Liver (tissue), 9 donors: ENCODE data around the gene CACNA1E. TPM values are rescaled to one million over a fixed set of nuclear protein-coding genes. Genes with fewer than 3 reads are reported as not detected.

Experiments used
- DNase-seq: peaks from one replicate; pipeline ENCODE4 v3.0.0-alpha.2; 2017; ENCODE audit warnings: low spot score
- H3K27ac ChIP-seq, 2 donors: one replicate each; pipeline ENCODE4 v1.7.0; 2013; ENCODE audit warnings: inconsistent platforms in 2 of 2, low read length in 2 of 2, control low read depth in 1 of 2, low read depth in 1 of 2, mild to moderate bottlenecking in 1 of 2
- H3K27me3 ChIP-seq, 4 donors: one replicate each; pipeline versions ENCODE4 v1.6.1 to v1.7.0; 2013; ENCODE audit warnings: low read length in 3 of 4, inconsistent platforms in 1 of 4, mild to moderate bottlenecking in 1 of 4, moderate library complexity in 1 of 4; ENCODE audit not compliant: control insufficient read depth in 4 of 4, insufficient read depth in 4 of 4
- H3K36me3 ChIP-seq, 4 donors: one replicate each; pipeline versions ENCODE4 v1.6.1 to v1.7.0; 2013; ENCODE audit warnings: low read length in 3 of 4, mild to moderate bottlenecking in 3 of 4, low read depth in 1 of 4, moderate library complexity in 1 of 4; ENCODE audit not compliant: control insufficient read depth in 4 of 4, insufficient read depth in 3 of 4
- H3K4me1 ChIP-seq, 4 donors: one replicate each; pipeline versions ENCODE4 v1.6.1 to v1.7.0; 2013; ENCODE audit warnings: low read length in 3 of 4, mild to moderate bottlenecking in 3 of 4, moderate library complexity in 1 of 4; ENCODE audit not compliant: control insufficient read depth in 4 of 4, insufficient read depth in 4 of 4
- H3K4me3 ChIP-seq, 3 donors: one replicate each; pipeline versions ENCODE4 v1.6.1 to v1.7.0; 2013; ENCODE audit warnings: low read length in 3 of 3, control low read depth in 1 of 3, low read depth in 1 of 3, mild to moderate bottlenecking in 1 of 3
- H3K9ac ChIP-seq, 2 donors: one replicate each; pipeline ENCODE4 v1.7.0; 2013; ENCODE audit warnings: low read length in 2 of 2, mild to moderate bottlenecking in 2 of 2, moderate library complexity in 2 of 2, control low read depth in 1 of 2, low read depth in 1 of 2
- H3K9me3 ChIP-seq, 4 donors: one replicate each; pipeline versions ENCODE4 v1.6.1 to v1.7.0; 2013; ENCODE audit warnings: low read length in 3 of 4; ENCODE audit not compliant: control insufficient read depth in 4 of 4
- ATF3 ChIP-seq: IDR thresholded peaks from 2 replicates; pipeline ENCODE4 v1.6.1; 2016; ENCODE audit warnings: antibody characterized with exemption
- CTCF ChIP-seq: fragments of 150-350 bp; IDR thresholded peaks from 2 replicates; pipeline ENCODE4 v1.5.1; 2017; ENCODE audit warnings: improper control_type of control experiment, low read depth, low read length; ENCODE audit not compliant: missing input control
- EGR1 ChIP-seq, 2 donors: IDR thresholded peaks; 2 replicates each; pipeline ENCODE4 v1.6.1; 2016 to 2018; ENCODE audit warnings: antibody characterized with exemption in 2 of 2, low read depth in 2 of 2
- FOXA1 ChIP-seq: IDR thresholded peaks from 2 replicates; pipeline ENCODE4 v1.6.1; 2016; ENCODE audit warnings: antibody characterized with exemption
- FOXA2 ChIP-seq: IDR thresholded peaks from 2 replicates; pipeline ENCODE4 v1.6.1; 2016; ENCODE audit warnings: antibody characterized with exemption
- GABPA ChIP-seq, 2 donors: IDR thresholded peaks in 1 of 2; conservative IDR thresholded peaks in 1 of 2; 2 replicates each; pipeline ENCODE4 v1.6.1; 2016; ENCODE audit warnings: antibody characterized with exemption in 2 of 2, mild to moderate bottlenecking in 1 of 2, moderate library complexity in 1 of 2
- HNF4A ChIP-seq, 2 donors: conservative IDR thresholded peaks; 2 replicates each; pipeline ENCODE4 v1.6.1; 2016; ENCODE audit warnings: antibody characterized with exemption in 2 of 2, mild to moderate bottlenecking in 2 of 2
- HNF4G ChIP-seq: IDR thresholded peaks from 2 replicates; pipeline ENCODE4 v1.6.1; 2016; ENCODE audit warnings: antibody characterized with exemption
- JUND ChIP-seq, 2 donors: IDR thresholded peaks; 2 replicates each; pipeline ENCODE4 v1.6.1; 2016; ENCODE audit warnings: antibody characterized with exemption in 2 of 2
- MAX ChIP-seq: IDR thresholded peaks from 2 replicates; pipeline ENCODE4 v1.6.1; 2016; ENCODE audit warnings: antibody characterized with exemption
- NR2F2 ChIP-seq: IDR thresholded peaks from 2 replicates; pipeline ENCODE4 v1.6.1; 2016; ENCODE audit warnings: antibody characterized with exemption
- RAD21 ChIP-seq, 2 donors: IDR thresholded peaks; 2 replicates each; pipeline ENCODE4 v1.6.1; 2016; ENCODE audit warnings: antibody characterized with exemption in 2 of 2, mild to moderate bottlenecking in 2 of 2
- REST ChIP-seq: IDR thresholded peaks from 2 replicates; pipeline ENCODE4 v1.6.1; 2016; ENCODE audit warnings: antibody characterized with exemption, mild to moderate bottlenecking
- RXRA ChIP-seq, 2 donors: IDR thresholded peaks; 2 replicates each; pipeline ENCODE4 v1.6.1; 2017 to 2018; ENCODE audit warnings: antibody characterized with exemption in 2 of 2, mild to moderate bottlenecking in 1 of 2
- SP1 ChIP-seq: IDR thresholded peaks from 2 replicates; pipeline ENCODE4 v1.6.1; 2018; ENCODE audit warnings: antibody characterized with exemption, mild to moderate bottlenecking
- TAF1 ChIP-seq: conservative IDR thresholded peaks from 2 replicates; pipeline ENCODE4 v1.6.1; 2016; ENCODE audit warnings: antibody characterized with exemption, mild to moderate bottlenecking
- YY1 ChIP-seq: IDR thresholded peaks from 2 replicates; pipeline ENCODE4 v1.6.1; 2016; ENCODE audit warnings: antibody characterized with exemption, mild to moderate bottlenecking
- ZBTB33 ChIP-seq: IDR thresholded peaks from 2 replicates; pipeline ENCODE4 v1.6.1; 2016; ENCODE audit warnings: antibody characterized with exemption
- WGBS: extraction: QIAGEN DNeasy Blood & Tissue Kit; methylation state at CpG from one replicate; pipeline ENCODE4 v1.1.7; 2013; 5-methylcytosine and 5-hydroxymethylcytosine counted together
- polyA plus RNA-seq, 2 donors: library from polyadenylated mRNA; stranded (reverse) in 1 of 2; unstranded in 1 of 2; fragments of 200-250 nt in 1 of 2; fragments of >200 nt in 1 of 2; fragmentation: Nextera tagmentation in 1 of 2; extraction: Ambion mirVana in 1 of 2; gene quantifications; one replicate each; pipeline versions ENCODE4 v1.2.1 to v1.2.3, GENCODE V29; 2013 to 2015
- total RNA-seq, 2 donors: library from RNA; depleted of rRNA; stranded (reverse); fragments of >200 nt; gene quantifications; one replicate each; pipeline ENCODE4 v1.2.3, GENCODE V29; 2014
- donor health status: healthy.
- donor health status: healthy.
- donor health status: healthy.
- donor health status: healthy.
- donor health status: healthy.

The CACNA1E gene
- total and polyA plus RNA-seq, 4 donors, result under 0.01 to 0.08 (median 0.01) TPM; not detected in 1

- no peaks in the 10 kb centered on the region for H3K4me1 ChIP-seq
- H3K9ac ChIP-seq, result no peak overlapping the region
- TF ChIP-seq GABPA (IDR thresholded peaks at IDR 0.05 in 1 of 2, conservative IDR thresholded peaks at IDR 0.05 in 1 of 2) (no peak), REST (no peak), MAX (no peak), FOXA1 (no peak), EGR1 (IDR thresholded peaks at IDR 0.05; ENCODE audit: low read depth in 2 of 2) (no peak), ATF3 (no peak), RAD21 (IDR thresholded peaks at IDR 0.05) (no peak), ZBTB33 (no peak), TAF1 (no peak), RXRA (IDR thresholded peaks at IDR 0.05) (no peak), FOXA2 (no peak), HNF4G (no peak)
- DNase-seq, result no peak
- H3K9me3 ChIP-seq, result no peaks in the 10 kb centered on the region
- 93% methylated on average over 8 of the region's 8 CpGs for WGBS
- H3K36me3 ChIP-seq, result no peaks in the 10 kb centered on the region
- no peak overlapping the region for H3K4me3 ChIP-seq
- H3K27me3 ChIP-seq, result no peaks in the 10 kb centered on the region
- H3K27ac ChIP-seq, result no peak overlapping the region
These were observed 163.4 kb downstream of the CACNA1E start for GRCh38 chr1:181646710-181647109.

- no peak for DNase-seq
- TF ChIP-seq JUND (IDR thresholded peaks at IDR 0.05) (no peak), CTCF (no peak), RXRA (IDR thresholded peaks at IDR 0.05) (no peak), REST (no peak), NR2F2 (no peak), GABPA (IDR thresholded peaks at IDR 0.05 in 1 of 2, conservative IDR thresholded peaks at IDR 0.05 in 1 of 2) (no peak), YY1 (no peak), HNF4A (conservative IDR thresholded peaks at IDR 0.05) (no peak), RAD21 (IDR thresholded peaks at IDR 0.05) (no peak), SP1 (no peak), MAX (no peak), ATF3 (no peak)
These were observed 164.2 kb downstream of the CACNA1E start for GRCh38 chr1:181647314-181648035.

More at GRCh38 chr1:181647314-181648035, 164.2 kb downstream of the CACNA1E start:
- Histone ChIP-seq H3K4me1 (no peaks in the 10 kb centered on the region), H3K27me3 (no peaks in the 10 kb centered on the region), H3K9me3 (no peaks in the 10 kb centered on the region), H3K36me3 (no peaks in the 10 kb centered on the region), H3K9ac (no peak overlapping the region), H3K4me3 (no peak overlapping the region), H3K27ac (no peak overlapping the region)
- 55% methylated on average over 11 of the region's 11 CpGs for whole genome bisulfite sequencing
